ENCODE data around the gene CIPC.
A peak's percentile ranks its signal among the peaks of the same experiment; 100 is the strongest.

Gene CIPC

DNA sequence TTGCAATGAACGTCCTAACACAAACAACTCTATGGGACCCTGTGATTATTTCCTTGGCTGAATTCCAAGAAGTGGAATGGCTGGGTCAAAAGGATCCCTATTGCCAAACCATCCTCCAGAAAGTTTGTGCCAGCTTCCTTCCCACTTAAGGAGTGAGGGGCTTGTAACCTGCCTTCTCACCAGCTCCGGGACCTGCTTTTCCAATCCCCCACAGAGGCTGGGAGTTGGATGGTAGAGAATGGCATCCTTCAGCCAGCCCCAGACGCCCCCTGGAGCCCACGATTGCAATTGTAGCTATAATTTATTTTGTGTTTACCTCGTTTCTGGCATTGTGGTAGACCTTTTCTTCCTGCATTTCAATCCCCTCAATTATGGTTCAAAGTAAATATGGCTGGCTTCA, 53.2 kb downstream of the CIPC start:
- Histone ChIP-seq H3K4me3 (ENCODE audit: insufficient read depth, low read depth, low read length) (no peak overlapping the region), H3K9me3 (ENCODE audit: control insufficient read depth, low read length) (no peaks in the 10 kb centered on the region), H3K27me3 (ENCODE audit: control insufficient read depth, insufficient read depth, low read length, poor library complexity, severe bottlenecking) (no peaks in the 10 kb centered on the region), H3K4me1 (ENCODE audit: control insufficient read depth, insufficient read depth, low read length) (peaks cover 15% of the 10 kb centered on the region), H3K36me3 (ENCODE audit: control insufficient read depth, insufficient read depth, low read length) (no peaks in the 10 kb centered on the region), H3K27ac (ENCODE audit: insufficient read depth, low read depth, low read length, poor library complexity, severe bottlenecking) (no peak overlapping the region)
- 33 to 38% methylated on average over 3 to 5 of the region's 5 CpGs for WGBS, 2 experiments

- 51 to 61% methylated on average over 2 of the region's 2 CpGs for WGBS, 2 experiments
- Histone ChIP-seq H3K4me1 (ENCODE audit: control insufficient read depth, insufficient read depth, low read length) (peaks cover 15% of the 10 kb centered on the region), H3K36me3 (ENCODE audit: control insufficient read depth, insufficient read depth, low read length) (no peaks in the 10 kb centered on the region), H3K27me3 (ENCODE audit: control insufficient read depth, insufficient read depth, low read length, poor library complexity, severe bottlenecking) (no peaks in the 10 kb centered on the region), H3K4me3 (ENCODE audit: insufficient read depth, low read depth, low read length) (no peak overlapping the region), H3K27ac (ENCODE audit: insufficient read depth, low read depth, low read length, poor library complexity, severe bottlenecking) (no peak overlapping the region), H3K9me3 (ENCODE audit: control insufficient read depth, low read length) (no peaks in the 10 kb centered on the region)
Observed at GRCh38 chr14:77151918-77152588, 54.0 kb downstream of the CIPC start.

GRCh38 chr14:77153802-77154201, 55.7 kb downstream of the CIPC start:
- Histone ChIP-seq H3K4me1 (ENCODE audit: control insufficient read depth, insufficient read depth, low read length) (peaks cover 24% of the 10 kb centered on the region), H3K27ac (ENCODE audit: insufficient read depth, low read depth, low read length, poor library complexity, severe bottlenecking) (no peak overlapping the region), H3K9me3 (ENCODE audit: control insufficient read depth, low read length) (no peaks in the 10 kb centered on the region), H3K4me3 (ENCODE audit: insufficient read depth, low read depth, low read length) (no peak overlapping the region), H3K36me3 (ENCODE audit: control insufficient read depth, insufficient read depth, low read length) (no peaks in the 10 kb centered on the region), H3K27me3 (ENCODE audit: control insufficient read depth, insufficient read depth, low read length, poor library complexity, severe bottlenecking) (no peaks in the 10 kb centered on the region)
- 94 to 96% methylated on average over 3 of the region's 3 CpGs for WGBS, 2 experiments

- no peaks in the 10 kb centered on the region for H3K27me3 ChIP-seq (ENCODE audit: control insufficient read depth, insufficient read depth, low read length, poor library complexity, severe bottlenecking)
- H3K27ac ChIP-seq (ENCODE audit: insufficient read depth, low read depth, low read length, poor library complexity, severe bottlenecking): no peak overlapping the region
- H3K4me1 ChIP-seq (ENCODE audit: control insufficient read depth, insufficient read depth, low read length): peaks cover 27% of the 10 kb centered on the region
- WGBS, 2 experiments: 70% methylated on average over 7 of the region's 7 CpGs
- no peak overlapping the region for H3K4me3 ChIP-seq (ENCODE audit: insufficient read depth, low read depth, low read length)
- H3K36me3 ChIP-seq (ENCODE audit: control insufficient read depth, insufficient read depth, low read length): no peaks in the 10 kb centered on the region
- no peaks in the 10 kb centered on the region for H3K9me3 ChIP-seq (ENCODE audit: control insufficient read depth, low read length)
Observed at GRCh38 chr14:77154421-77154820, 56.4 kb downstream of the CIPC start.

GRCh38 chr14:77155083-77155482, 57.0 kb downstream of the CIPC start:
- H3K27ac ChIP-seq (ENCODE audit: insufficient read depth, low read depth, low read length, poor library complexity, severe bottlenecking): no peak overlapping the region

GRCh38 chr14:77157740-77158139, 59.7 kb downstream of the CIPC start:
- Histone ChIP-seq H3K4me3 (ENCODE audit: insufficient read depth, low read depth, low read length) (no peak overlapping the region), H3K27me3 (ENCODE audit: control insufficient read depth, insufficient read depth, low read length, poor library complexity, severe bottlenecking) (no peaks in the 10 kb centered on the region), H3K27ac (ENCODE audit: insufficient read depth, low read depth, low read length, poor library complexity, severe bottlenecking) (peak overlapping the region; percentile 85), H3K36me3 (ENCODE audit: control insufficient read depth, insufficient read depth, low read length) (no peaks in the 10 kb centered on the region), H3K9me3 (ENCODE audit: control insufficient read depth, low read length) (no peaks in the 10 kb centered on the region), H3K4me1 (ENCODE audit: control insufficient read depth, insufficient read depth, low read length) (peaks cover 27% of the 10 kb centered on the region)
- 25 to 31% methylated on average over 11 of the region's 11 CpGs for WGBS, 2 experiments

More at GRCh38 chr14:77155083-77155482, 57.0 kb downstream of the CIPC start:
- no peaks in the 10 kb centered on the region for H3K36me3 ChIP-seq (ENCODE audit: control insufficient read depth, insufficient read depth, low read length)
- H3K27me3 ChIP-seq (ENCODE audit: control insufficient read depth, insufficient read depth, low read length, poor library complexity, severe bottlenecking): no peaks in the 10 kb centered on the region
- no peaks in the 10 kb centered on the region for H3K9me3 ChIP-seq (ENCODE audit: control insufficient read depth, low read length)
- no peak overlapping the region for H3K4me3 ChIP-seq (ENCODE audit: insufficient read depth, low read depth, low read length)
- WGBS, 2 experiments: 89 to 91% methylated on average over 2 of the region's 2 CpGs
- H3K4me1 ChIP-seq (ENCODE audit: control insufficient read depth, insufficient read depth, low read length): peaks cover 27% of the 10 kb centered on the region

GRCh38 chr14:77158175-77158881, 60.3 kb downstream of the CIPC start:
- Histone ChIP-seq H3K4me1 (ENCODE audit: control insufficient read depth, insufficient read depth, low read length) (peaks cover 27% of the 10 kb centered on the region), H3K27ac (ENCODE audit: insufficient read depth, low read depth, low read length, poor library complexity, severe bottlenecking) (peak overlapping the region; percentile 85), H3K9me3 (ENCODE audit: control insufficient read depth, low read length) (no peaks in the 10 kb centered on the region), H3K36me3 (ENCODE audit: control insufficient read depth, insufficient read depth, low read length) (no peaks in the 10 kb centered on the region), H3K27me3 (ENCODE audit: control insufficient read depth, insufficient read depth, low read length, poor library complexity, severe bottlenecking) (no peaks in the 10 kb centered on the region), H3K4me3 (ENCODE audit: insufficient read depth, low read depth, low read length) (no peak overlapping the region)
- 7 to 8% methylated on average over 16 to 18 of the region's 18 CpGs for WGBS, 2 experiments

DNA sequence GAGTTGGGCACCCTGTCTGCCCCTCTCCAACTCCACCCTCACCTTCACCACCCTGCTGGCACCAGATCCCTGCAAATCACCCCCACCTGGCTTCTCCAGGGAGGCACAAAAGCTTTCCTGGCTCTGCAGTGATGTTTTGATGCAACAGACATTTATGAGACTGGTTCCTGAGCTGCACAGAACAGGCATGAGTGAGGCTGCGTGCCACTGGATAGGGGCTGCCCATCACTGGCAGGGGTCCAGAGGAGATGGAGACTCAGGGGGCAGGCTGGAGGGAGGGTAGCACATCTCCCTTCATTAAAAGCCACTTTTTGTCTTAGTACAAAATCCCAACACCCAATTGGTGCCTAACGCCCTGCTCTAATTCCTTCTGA, 60.8 kb downstream of the CIPC start:
- Histone ChIP-seq H3K36me3 (ENCODE audit: control insufficient read depth, insufficient read depth, low read length) (no peaks in the 10 kb centered on the region), H3K9me3 (ENCODE audit: control insufficient read depth, low read length) (no peaks in the 10 kb centered on the region), H3K27ac (ENCODE audit: insufficient read depth, low read depth, low read length, poor library complexity, severe bottlenecking) (peak overlapping the region; percentile 85), H3K4me3 (ENCODE audit: insufficient read depth, low read depth, low read length) (no peak overlapping the region), H3K27me3 (ENCODE audit: control insufficient read depth, insufficient read depth, low read length, poor library complexity, severe bottlenecking) (no peaks in the 10 kb centered on the region), H3K4me1 (ENCODE audit: control insufficient read depth, insufficient read depth, low read length) (peaks cover 27% of the 10 kb centered on the region)
- 47 to 48% methylated on average over 2 of the region's 2 CpGs for WGBS, 2 experiments

- Histone ChIP-seq H3K27ac (ENCODE audit: insufficient read depth, low read depth, low read length, poor library complexity, severe bottlenecking) (no peak overlapping the region), H3K36me3 (ENCODE audit: control insufficient read depth, insufficient read depth, low read length) (no peaks in the 10 kb centered on the region), H3K4me3 (ENCODE audit: insufficient read depth, low read depth, low read length) (no peak overlapping the region), H3K4me1 (ENCODE audit: control insufficient read depth, insufficient read depth, low read length) (peaks cover 12% of the 10 kb centered on the region), H3K27me3 (ENCODE audit: control insufficient read depth, insufficient read depth, low read length, poor library complexity, severe bottlenecking) (no peaks in the 10 kb centered on the region), H3K9me3 (ENCODE audit: control insufficient read depth, low read length) (no peaks in the 10 kb centered on the region)
- 93 to 94% methylated on average over 4 of the region's 4 CpGs for WGBS, 2 experiments
Observed at GRCh38 chr14:77161011-77161410, 63.0 kb downstream of the CIPC start.

Measured in ectodermal cell (in vitro differentiated cells).